Stimulated activated CD8-positive, alpha-beta memory T cell treated with anti-CD3 and anti-CD28 coated beads, Interleukin-4, amount 100 ng/mL, for 24 hours (primary cell): ENCODE results near the gene DYDC2.
A peak's percentile ranks its signal among the peaks of the same experiment; 100 is the strongest.
"Not testable (repeated sequence)": the region's sequence is repeated elsewhere in the genome, so short reads cannot be mapped to it uniquely, and the experiment has no call there.

Experiments used
- DNase-seq: peaks from one replicate; pipeline ENCODE4 v3.0.0-alpha.2; 2020; ENCODE audit warnings: low read depth

The DYDC2 gene, protein sequence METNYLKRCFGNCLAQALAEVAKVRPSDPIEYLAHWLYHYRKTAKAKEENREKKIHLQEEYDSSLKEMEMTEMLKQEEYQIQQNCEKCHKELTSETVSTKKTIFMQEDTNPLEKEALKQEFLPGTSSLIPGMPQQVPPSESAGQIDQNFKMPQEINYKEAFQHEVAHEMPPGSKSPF

GRCh38 chr10:80356563-80356988 lies at the start of gene DYDC2, which contains the start of gene DYDC1:
DYDC2 (plus strand) TSS chr10:80356781; CDS start chr10:80362444, 5,663 bp downstream.
DYDC1 (minus strand) TSS chr10:80356755; CDS start chr10:80352601, 4,154 bp downstream.
- DNase-seq = peak; percentile 45

- DNase-seq = no peak
Observed at GRCh38 chr10:80313523-80313922, 43.1 kb upstream of the DYDC2 start.

- no peak for DNase-seq
Observed at GRCh38 chr10:80315391-80315790, 41.2 kb upstream of the DYDC2 start.

- DNase-seq = no peak
Observed at GRCh38 chr10:80318742-80319141, 37.8 kb upstream of the DYDC2 start.

GRCh38 chr10:80319318-80319717 lies 37.3 kb upstream of the DYDC2 start:
- DNase-seq = no peak

DNA sequence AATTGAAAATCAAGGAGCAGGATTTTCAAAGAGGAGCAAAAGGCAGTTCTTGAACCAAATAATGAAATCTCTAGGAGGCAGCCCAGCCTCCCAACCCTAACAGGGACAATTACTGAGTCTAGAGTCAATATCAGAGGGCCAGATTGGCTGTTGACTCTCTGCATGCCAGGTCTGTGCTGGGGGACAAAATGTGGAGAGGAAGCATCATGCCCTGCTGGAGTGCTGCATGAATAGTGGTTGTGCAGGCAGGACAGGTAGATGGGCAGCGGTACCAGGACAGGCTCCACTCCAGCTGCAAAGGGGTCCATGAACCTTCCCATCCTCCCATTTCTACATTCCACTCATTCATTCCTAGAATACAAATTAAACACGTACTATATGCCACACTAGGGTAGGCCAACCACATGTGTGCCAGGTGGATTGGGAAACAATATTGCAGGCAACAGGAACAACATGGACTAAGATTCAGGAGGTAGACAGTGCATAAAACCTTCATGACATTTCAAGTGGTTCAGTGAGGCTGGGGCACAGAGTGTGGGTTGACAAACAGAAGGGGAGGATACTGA lies 36.8 kb upstream of the DYDC2 start:
- no peak for DNase-seq

GRCh38 chr10:80320377-80320776 lies 36.2 kb upstream of the DYDC2 start:
- DNase-seq = no peak

GRCh38 chr10:80321183-80321582 lies 35.4 kb upstream of the DYDC2 start:
- no peak for DNase-seq

- DNase-seq = no peak
Observed at GRCh38 chr10:80322158-80322557, 34.4 kb upstream of the DYDC2 start.

GRCh38 chr10:80322711-80323110 lies 33.9 kb upstream of the DYDC2 start:
- no peak for DNase-seq

DNA sequence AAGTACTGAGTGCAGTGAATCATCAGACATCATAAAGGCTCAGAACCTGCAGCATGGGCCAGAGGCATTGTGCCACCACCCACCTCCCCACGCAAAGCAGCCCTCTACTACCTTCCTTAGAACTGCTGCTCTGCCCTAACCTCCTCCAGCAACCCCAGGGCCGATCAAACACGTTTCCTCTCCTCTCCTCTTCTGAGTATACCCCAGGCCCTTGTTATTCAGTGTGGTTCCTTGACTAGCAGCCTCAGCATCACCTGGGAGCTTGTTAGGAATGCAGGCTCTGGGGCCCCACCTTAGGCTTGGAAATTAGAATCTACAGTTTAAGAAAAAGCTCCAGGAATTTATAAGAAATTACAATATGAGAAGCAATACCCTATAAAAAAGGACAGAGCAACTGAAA lies 33.3 kb upstream of the DYDC2 start:
- DNase-seq = no peak

DNA sequence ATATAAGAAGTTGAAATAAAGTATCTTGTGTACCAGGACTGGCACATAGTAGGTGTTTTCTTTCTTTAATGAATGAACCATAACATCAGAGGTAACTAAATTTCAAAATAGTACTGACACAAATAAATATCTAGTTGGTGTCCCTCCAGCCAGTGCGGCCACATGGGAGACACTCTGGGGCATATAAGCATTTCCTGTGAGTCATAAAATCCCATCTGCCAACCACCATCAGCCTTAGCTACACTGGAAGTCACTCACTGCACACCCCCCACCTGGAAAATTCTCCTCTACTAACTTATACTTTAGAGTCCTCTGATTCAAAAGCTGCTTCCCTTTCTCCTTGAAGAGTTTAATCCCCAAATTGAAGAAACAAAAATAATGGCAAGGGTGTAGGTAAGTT lies 32.5 kb upstream of the DYDC2 start:
- DNase-seq = no peak

DNA sequence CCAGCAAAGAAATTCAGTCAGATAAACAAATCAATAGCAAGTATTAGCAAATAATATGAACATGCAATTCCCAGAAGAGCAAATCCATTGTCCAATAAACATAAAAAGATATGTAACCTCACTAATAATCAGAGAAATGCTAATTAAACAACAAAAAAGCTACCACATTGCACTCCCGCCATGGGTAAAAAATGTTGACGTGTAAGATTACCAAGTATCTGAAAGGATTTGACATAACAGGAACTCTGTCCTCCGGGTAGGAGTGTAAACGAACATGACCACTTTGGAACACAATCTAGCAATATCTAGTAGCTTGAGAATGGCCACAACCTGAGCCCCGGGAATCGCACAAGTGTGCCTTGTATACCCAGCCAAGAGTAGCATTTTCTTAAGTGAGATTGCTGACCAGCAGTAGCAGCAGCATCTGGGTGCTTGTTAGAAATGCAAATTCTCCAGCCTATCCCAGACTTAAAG lies 31.7 kb upstream of the DYDC2 start:
- DNase-seq = no peak

- no peak for DNase-seq
Observed at GRCh38 chr10:80333983-80334382, 22.6 kb upstream of the DYDC2 start.

GRCh38 chr10:80344276-80344675 lies 12.3 kb upstream of the DYDC2 start:
- DNase-seq = no peak

- no peak for DNase-seq
Observed at GRCh38 chr10:80344912-80345311, 11.7 kb upstream of the DYDC2 start.

DNA sequence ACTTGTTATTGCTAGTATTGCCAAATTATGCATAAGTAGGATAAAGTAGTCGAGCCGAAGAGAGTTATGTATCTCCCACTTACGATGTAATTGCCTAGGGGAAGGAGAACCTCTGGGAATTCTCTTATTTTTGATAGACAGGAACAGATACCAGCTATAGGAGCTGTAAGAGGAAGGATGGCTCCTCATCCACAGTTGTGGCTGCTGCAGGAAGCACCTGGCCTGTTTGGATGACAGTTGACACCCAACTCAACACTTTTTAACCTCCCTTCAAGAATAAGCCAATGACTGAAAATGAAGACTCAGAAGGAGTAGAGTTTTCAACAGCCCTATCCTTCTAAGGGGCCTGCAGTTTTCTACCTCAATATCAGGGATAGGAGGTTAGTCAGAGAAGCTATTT lies 6.3 kb upstream of the DYDC2 start:
- DNase-seq = no peak

DNA sequence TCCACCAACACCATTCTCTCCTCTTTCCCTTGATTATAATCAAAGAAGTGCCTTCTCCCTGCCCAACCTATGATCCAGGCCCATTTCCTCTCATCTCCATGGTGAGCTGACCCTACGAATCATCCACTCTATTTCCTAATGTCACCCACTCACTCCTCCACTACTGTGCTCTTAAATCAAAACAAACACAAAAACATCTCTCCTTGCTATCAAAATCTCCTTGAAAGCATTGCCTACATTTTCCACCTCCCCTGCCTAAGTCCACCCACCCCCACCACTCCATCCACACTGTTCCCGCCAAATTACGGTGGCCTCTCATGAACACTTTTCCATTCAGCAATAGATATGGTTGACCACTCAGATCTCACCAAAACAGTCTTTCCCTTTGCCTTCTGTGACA lies 5.4 kb upstream of the DYDC2 start:
- no peak for DNase-seq

DNA sequence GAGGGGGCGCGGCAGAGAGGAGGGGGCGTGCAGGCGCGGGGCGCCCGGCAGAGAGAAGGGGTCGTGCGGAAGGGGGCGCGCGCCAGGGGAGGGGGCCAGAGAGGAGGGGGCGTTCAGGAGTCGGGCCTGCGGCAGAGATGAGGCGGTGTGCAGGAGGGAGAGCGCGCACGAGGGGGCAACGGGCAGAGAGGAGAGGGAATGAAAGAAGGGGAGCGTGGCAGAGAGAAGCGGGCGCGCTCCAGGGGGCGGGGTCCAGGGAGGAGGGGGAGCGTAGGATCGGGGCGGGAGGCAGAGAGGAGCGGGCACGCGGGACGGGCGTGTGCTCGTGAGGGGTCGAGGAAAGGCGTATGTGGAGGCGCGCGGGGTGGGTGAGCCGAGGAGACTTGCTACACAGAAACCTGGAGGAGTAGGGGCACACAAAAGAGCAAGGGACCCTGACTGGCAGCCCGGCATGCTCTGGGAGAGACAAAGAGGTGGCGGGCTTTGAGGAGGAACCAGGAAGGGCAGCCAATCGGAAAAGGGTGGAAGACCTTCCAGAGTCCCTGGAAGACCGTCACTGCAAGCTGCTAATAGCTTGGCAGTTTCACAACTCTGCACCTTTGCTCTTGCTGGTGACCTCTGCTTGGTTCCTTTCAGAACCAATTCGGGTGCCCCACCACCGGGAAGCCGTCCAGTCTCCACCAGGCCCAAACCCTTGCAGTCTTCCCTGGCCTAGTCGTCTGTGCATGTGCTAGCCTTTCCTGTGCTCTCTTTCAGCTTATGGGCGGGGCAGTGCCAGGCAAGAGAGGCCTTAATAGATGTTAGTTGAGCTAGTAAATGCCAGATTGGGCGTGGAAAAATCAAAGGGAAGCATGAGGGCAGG lies 639 bp downstream of the DYDC2 start:
- DNase-seq = no peak

- DNase-seq = no peak
Observed at GRCh38 chr10:80357851-80358125, 1.2 kb downstream of the DYDC2 start.

- DNase-seq = not testable (repeated sequence)
Observed at GRCh38 chr10:80358925-80359324, 2.3 kb downstream of the DYDC2 start.

DNA sequence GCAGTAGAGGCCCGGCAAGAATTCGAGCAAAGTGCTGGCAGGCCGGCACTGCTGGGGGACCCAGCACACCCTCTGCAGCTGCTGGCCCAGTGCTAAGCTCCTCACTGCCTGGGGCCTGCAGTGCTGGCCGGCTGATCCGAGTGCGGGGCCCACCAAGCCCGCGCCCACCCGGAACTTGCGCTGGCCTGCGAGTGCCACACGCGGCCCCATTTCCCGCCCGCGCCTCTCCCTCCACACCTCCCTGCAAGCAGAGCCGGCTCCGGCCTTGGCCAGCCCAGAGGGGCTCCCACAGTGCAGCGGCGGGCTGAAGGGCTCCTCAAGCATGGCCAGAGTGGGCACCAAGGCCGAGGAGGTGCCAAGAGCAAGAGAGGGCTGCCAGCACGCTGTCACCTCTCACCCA lies 3.1 kb downstream of the DYDC2 start:
- no peak for DNase-seq

- DNase-seq = no peak
Observed at GRCh38 chr10:80365510-80365909, 8.9 kb downstream of the DYDC2 start.
